IMR-90 (cell line): ENCODE measurements around the gene RAPH1. TPM values are rescaled to one million over a fixed set of nuclear protein-coding genes. Genes with fewer than 3 reads are reported as not detected.

Source experiments
- ATAC-seq: fragments of 200-7000 bp; cut with Tn5 transposase; 2 replicates; pipeline ENCODE4 v1.9.1; 2020; ENCODE audit warnings: low read depth, mild to moderate bottlenecking, moderate library complexity
- BruUV-seq: library from RNA; stranded (reverse); fragments of 400-500 nt; replicated peaks from 2 replicates; lab custom pipeline; 2021; lab: Mats Ljungman, UMichigan
- CTCF ChIA-PET: fragments of 300-600 bp; formaldehyde crosslinking; extraction: SDS; loops from one replicate; lab custom pipeline; 2021; ENCODE audit warnings: antibody characterized with exemption; lab: Yijun Ruan, JAX
- POLR2A ChIA-PET: fragments of 300-600 bp; sonication (Branson Sonifier 250); formaldehyde crosslinking; loops from one replicate; lab custom pipeline; 2022; ENCODE audit warnings: antibody characterized with exemption; ENCODE audit not compliant: unreplicated experiment; lab: Charles Lee
- DNase-seq: peaks from one replicate; pipeline ENCODE4 v3.0.0; 2013
- H2AFZ ChIP-seq: replicated peaks from 2 replicates; pipeline ENCODE3; 2013; ENCODE audit warnings: low read length, mild to moderate bottlenecking; ENCODE audit not compliant: poor library complexity
- H2AK5ac ChIP-seq: 2 replicates; pipeline ENCODE4 v1.6.1; 2013; ENCODE audit warnings: low read depth, low read length, inconsistent platforms
- H2AK9ac ChIP-seq: replicated peaks from 2 replicates; pipeline ENCODE3; 2013; ENCODE audit warnings: mild to moderate bottlenecking, low read depth, low read length, moderate library complexity; ENCODE audit not compliant: poor library complexity
- H2BK120ac ChIP-seq: 2 replicates; pipeline ENCODE4 v1.6.1; 2013; ENCODE audit warnings: low read depth, low read length, inconsistent platforms
- H2BK15ac ChIP-seq: 3 replicates; pipeline ENCODE4 v1.6.1; 2013; ENCODE audit warnings: low read depth, low read length, inconsistent platforms
- H2BK20ac ChIP-seq: 2 replicates; pipeline ENCODE4 v1.6.1; 2013; ENCODE audit warnings: low read depth, mild to moderate bottlenecking, inconsistent platforms, low read length, moderate library complexity
- H2BK5ac ChIP-seq: 2 replicates; pipeline ENCODE4 v1.6.1; 2013; ENCODE audit warnings: mild to moderate bottlenecking, low read depth, low read length, inconsistent platforms; ENCODE audit not compliant: poor library complexity, severe bottlenecking
- H3K14ac ChIP-seq: replicated peaks from 2 replicates; pipeline ENCODE4 v1.6.1; 2013; ENCODE audit warnings: low read depth, low read length, inconsistent platforms
- H3K18ac ChIP-seq: 2 replicates; pipeline ENCODE4 v1.6.1; 2013; ENCODE audit warnings: low read depth, low read length, control low read depth
- H3K23ac ChIP-seq: 2 replicates; pipeline ENCODE4 v1.6.1; 2013; ENCODE audit warnings: low read depth, low read length, inconsistent platforms
- H3K27ac ChIP-seq: 2 replicates; pipeline ENCODE4 v1.5.1; 2013; ENCODE audit warnings: mild to moderate bottlenecking, control low read depth, low read length; ENCODE audit not compliant: insufficient read depth
- H3K27me3 ChIP-seq: 2 replicates; pipeline ENCODE4 v1.6.1; 2013; ENCODE audit warnings: low read length; ENCODE audit not compliant: control insufficient read depth, insufficient read depth
- H3K36me3 ChIP-seq: 2 replicates; pipeline ENCODE4 v1.6.1; 2013; ENCODE audit warnings: low read length, mixed read lengths; ENCODE audit not compliant: control insufficient read depth, insufficient read depth
- H3K4ac ChIP-seq: 2 replicates; pipeline ENCODE4 v1.6.1; 2013; ENCODE audit warnings: low read depth, low read length, inconsistent platforms
- H3K4me1 ChIP-seq: 2 replicates; pipeline ENCODE4 v1.6.1; 2013; ENCODE audit warnings: low read length, mixed read lengths; ENCODE audit not compliant: control insufficient read depth, insufficient read depth
- H3K4me2 ChIP-seq: 2 replicates; pipeline ENCODE4 v1.6.1; 2013; ENCODE audit warnings: low read depth, mild to moderate bottlenecking, control low read depth, low read length, moderate library complexity
- H3K4me3 ChIP-seq: 2 replicates; pipeline ENCODE4 v1.5.1; 2013; ENCODE audit warnings: low read depth, mild to moderate bottlenecking, control low read depth, low read length, moderate library complexity; ENCODE audit not compliant: insufficient read depth
- H3K56ac ChIP-seq: 2 replicates; pipeline ENCODE4 v1.6.1; 2013; ENCODE audit warnings: low read length, inconsistent platforms; ENCODE audit not compliant: insufficient read depth; ENCODE audit errors: extremely low read depth
- H3K79me1 ChIP-seq, 2 experiments: 2 replicates each; pipeline ENCODE4 v1.6.1; 2013; ENCODE audit warnings: low read length in 2 of 2, inconsistent platforms in 1 of 2, low read depth in 1 of 2
- H3K9ac ChIP-seq: 2 replicates; pipeline ENCODE4 v1.6.1; 2013; ENCODE audit warnings: low read depth, low read length, control low read depth
- H3K9me1 ChIP-seq: 2 replicates; pipeline ENCODE4 v1.6.1; 2013; ENCODE audit warnings: low read length, inconsistent platforms; ENCODE audit not compliant: insufficient read depth
- H3K9me3 ChIP-seq: 2 replicates; pipeline ENCODE4 v1.6.1; 2013; ENCODE audit warnings: low read length; ENCODE audit not compliant: control insufficient read depth, insufficient read depth
- H4K20me1 ChIP-seq: 2 replicates; pipeline ENCODE4 v1.6.1; 2013; ENCODE audit warnings: low read length, inconsistent platforms; ENCODE audit not compliant: insufficient read depth
- H4K5ac ChIP-seq: 2 replicates; pipeline ENCODE4 v1.6.1; 2013; ENCODE audit warnings: mild to moderate bottlenecking, low read depth, low read length, control low read depth
- H4K8ac ChIP-seq, 2 experiments: 2 replicates each; pipeline ENCODE4 v1.6.1; 2013; ENCODE audit warnings: low read depth in 2 of 2, low read length in 2 of 2, control low read depth in 1 of 2, inconsistent platforms in 1 of 2
- H4K91ac ChIP-seq: 2 replicates; pipeline ENCODE4 v1.6.1; 2013; ENCODE audit warnings: low read depth, low read length, inconsistent platforms; ENCODE audit not compliant: insufficient read depth
- CEBPB ChIP-seq: IDR thresholded peaks from 2 replicates; pipeline ENCODE4 v1.6.1; 2012; ENCODE audit warnings: low read depth, low read length, improper control_type of control experiment
- FOS ChIP-seq: fragments of 150-350 bp; IDR thresholded peaks from 2 replicates; pipeline ENCODE4 v1.6.1; 2016; ENCODE audit warnings: low read depth, low read length
- WGBS, 2 experiments: methylation state at CpG; one replicate each; pipeline versions ENCODE4 v1.1.5 to v1.1.7; 2013; ENCODE audit warnings: missing lambda C conversion rate in 2 of 2; ENCODE audit not compliant: insufficient read length in 1 of 2; ENCODE audit errors: extremely low coverage in 2 of 2; 5-methylcytosine and 5-hydroxymethylcytosine counted together
- dilution Hi-C: fragments of 300-500 bp; cut with HindIII; formaldehyde crosslinking; loops from one replicate; pipeline ENCODE4 v1.14.3; 2018; ENCODE audit warnings: low sequenced_read_pairs; ENCODE audit not compliant: unreplicated experiment
- in situ Hi-C: fragments of 300-500 bp; cut with MboI; formaldehyde crosslinking; loops from 3 replicates; pipeline ENCODE4 v1.14.3; 2019; ENCODE audit warnings: low sequenced_read_pairs, inconsistent platforms, mixed read lengths
- intact Hi-C: fragments of 100-400 bp; cut with micrococcal nuclease; formaldehyde crosslinking; loops from 2 replicates; pipeline ENCODE4 v1.10.0; 2022
- polyA plus RNA-seq, 3 experiments: library from polyadenylated mRNA; depleted of rRNA; stranded (reverse); fragments of >200 nt; gene quantifications; 2 replicates each; pipeline ENCODE4 v1.2.3, GENCODE V29; 2012; ENCODE audit warnings: low replicate concordance in 1 of 3
- total RNA-seq: library from RNA; depleted of rRNA; stranded (reverse); fragments of >200 nt; gene quantifications from 2 replicates; pipeline ENCODE4 v1.2.3, GENCODE V29; 2012

RAPH1 gene
- total and polyA plus RNA-seq, 2 of the 4 experiments (the other 2 are of a cell fraction), result 7.5 to 15.1 TPM

GRCh38 chr2:203583084-203583695 lies 48.1 kb upstream of the RAPH1 start:
- H4K8ac ChIP-seq, result no peak overlapping the region
- H3K4me2 ChIP-seq, result no peak overlapping the region
- peaks cover 11% of the 10 kb centered on the region; the same call in 1 of the 2 replicates for H3K9me1 ChIP-seq
- no peak overlapping the region for H3K23ac ChIP-seq
- H3K4me3 ChIP-seq, result no peak overlapping the region
- no peaks in the 10 kb centered on the region for H3K36me3 ChIP-seq
- no TSS peak for BruUV-seq
- H2BK20ac ChIP-seq, result no peak overlapping the region
- H3K14ac ChIP-seq, result no peak overlapping the region
- H3K4me1 ChIP-seq, result peaks cover 5% of the 10 kb centered on the region
- ChIA-PET CTCF (interaction anchor here (0.5 kb wide), 1 partner anchor 1319 kb away, joined by 3 read pairs; no protein-coding TSS in a partner anchor), POLR2A (interaction anchor here (0.5 kb wide), 1 partner anchor 1343 kb away, joined by 3 read pairs; no protein-coding TSS in a partner anchor)
- H2BK120ac ChIP-seq, result no peak overlapping the region; the same call in 1 of the 2 replicates
- no peak overlapping the region for H2BK5ac ChIP-seq
- H4K20me1 ChIP-seq, result no peaks in the 10 kb centered on the region
- no peak overlapping the region for H4K5ac ChIP-seq
- dilution Hi-C loops, result no loop called here
- H3K9ac ChIP-seq, result no peak overlapping the region
- no peak overlapping the region; the same call in 2 of the 3 replicates for H2BK15ac ChIP-seq
- no peak overlapping the region for H3K27ac ChIP-seq
- no peak overlapping the region for H2AK5ac ChIP-seq
- no peaks in the 10 kb centered on the region for H3K79me1 ChIP-seq
- intact Hi-C loops, result no loop called here
- DNase-seq (no peak), ATAC-seq (no peak)
- no peak overlapping the region for H2AK9ac ChIP-seq
- no peak overlapping the region for H3K56ac ChIP-seq
- H4K91ac ChIP-seq, result no peak overlapping the region
- H3K4ac ChIP-seq, result no peak overlapping the region
- WGBS, 2 experiments, result no CpG with 5 or more reads among the region's 3 CpGs
- in situ Hi-C loops, result no loop called here
- TF ChIP-seq CEBPB (peak; percentile 70; the same call in 1 of the 2 replicates), FOS (no peak)
- no peaks in the 10 kb centered on the region for H3K9me3 ChIP-seq
- no peak overlapping the region for H2AFZ ChIP-seq
- no peaks in the 10 kb centered on the region for H3K27me3 ChIP-seq
- H3K18ac ChIP-seq, result no peak overlapping the region
